Mesodermal cell (in vitro differentiated cells): ENCODE data around the gene NHSL2.

Experiments used
- H3K27ac ChIP-seq: 2 replicates; pipeline ENCODE4 v1.7.0; 2013; ENCODE audit warnings: mild to moderate bottlenecking, low read depth, low read length, moderate library complexity; ENCODE audit not compliant: severe bottlenecking
- H3K36me3 ChIP-seq: 2 replicates; pipeline ENCODE4 v1.7.1; 2013; ENCODE audit warnings: mild to moderate bottlenecking, low read length, moderate library complexity; ENCODE audit not compliant: control insufficient read depth, insufficient read depth
- H3K4me1 ChIP-seq: one replicate; pipeline ENCODE4 v1.7.1; 2013; ENCODE audit warnings: mild to moderate bottlenecking, low read length; ENCODE audit not compliant: insufficient read depth, control insufficient read depth, poor library complexity, severe bottlenecking
- H3K4me3 ChIP-seq: 2 replicates; pipeline ENCODE4 v1.7.0; 2013; ENCODE audit warnings: low read length, control low read depth, mild to moderate bottlenecking; ENCODE audit not compliant: insufficient read depth, poor library complexity, severe bottlenecking; ENCODE audit errors: extremely low read depth
- H3K9me3 ChIP-seq: 2 replicates; pipeline ENCODE4 v1.7.1; 2013; ENCODE audit warnings: mild to moderate bottlenecking, low read length, moderate library complexity; ENCODE audit not compliant: control insufficient read depth
- WGBS, 2 experiments: methylation state at CpG; one replicate each; pipeline ENCODE4 v1.1.5; 2013; ENCODE audit warnings: missing lambda C conversion rate in 2 of 2; ENCODE audit not compliant: insufficient coverage in 2 of 2; 5-methylcytosine and 5-hydroxymethylcytosine counted together

Gene NHSL2

GRCh38 chrX:71906144-71906543 lies 4.5 kb upstream of the NHSL2 start:
- no peaks in the 10 kb centered on the region for H3K9me3 ChIP-seq
- peaks cover 9% of the 10 kb centered on the region for H3K4me1 ChIP-seq
- H3K4me3 ChIP-seq: no peak overlapping the region
- 100% methylated on average over 1 of the region's 5 CpGs; no CpG with 5 or more reads in 1 of the 2 experiments for WGBS, 2 experiments
- H3K27ac ChIP-seq: no peak overlapping the region
- no peaks in the 10 kb centered on the region for H3K36me3 ChIP-seq

- Histone ChIP-seq H3K4me1 (peaks cover 16% of the 10 kb centered on the region), H3K36me3 (peaks cover 6% of the 10 kb centered on the region), H3K27ac (peak overlapping the region; percentile 74), H3K9me3 (no peaks in the 10 kb centered on the region), H3K4me3 (no peak overlapping the region)
- WGBS, 2 experiments: 71 to 89% methylated on average over 1 of the region's 3 CpGs
These were observed 2.3 kb upstream of the NHSL2 start for GRCh38 chrX:71908387-71908786.

GRCh38 chrX:71909956-71910355 lies 689 bp upstream of the NHSL2 start:
- peaks cover 9% of the 10 kb centered on the region for H3K36me3 ChIP-seq

GRCh38 chrX:71910986-71911730 lies 513 bp downstream of the NHSL2 start:
- peak overlapping the region; percentile 54 for H3K4me3 ChIP-seq
- no peaks in the 10 kb centered on the region for H3K9me3 ChIP-seq
- WGBS, 2 experiments: 0% methylated on average over 5 to 14 of the region's 85 CpGs
- peaks cover 9% of the 10 kb centered on the region for H3K36me3 ChIP-seq
- H3K4me1 ChIP-seq: peaks cover 21% of the 10 kb centered on the region
- H3K27ac ChIP-seq: peak overlapping the region; percentile 67

More at GRCh38 chrX:71909956-71910355, 689 bp upstream of the NHSL2 start:
- Histone ChIP-seq H3K4me1 (peaks cover 16% of the 10 kb centered on the region), H3K4me3 (peak overlapping the region; percentile 54), H3K9me3 (no peaks in the 10 kb centered on the region), H3K27ac (peak overlapping the region; percentile 64)
- WGBS, 2 experiments: 5 to 38% methylated on average over 3 to 4 of the region's 8 CpGs

- Histone ChIP-seq H3K27ac (peak overlapping the region; percentile 67), H3K4me3 (peak overlapping the region; percentile 54), H3K9me3 (no peaks in the 10 kb centered on the region), H3K36me3 (peaks cover 9% of the 10 kb centered on the region), H3K4me1 (peaks cover 26% of the 10 kb centered on the region)
- 0% methylated on average over 8 of the region's 29 CpGs; no CpG with 5 or more reads in 1 of the 2 experiments for WGBS, 2 experiments
These were observed 1.0 kb downstream of the NHSL2 start for GRCh38 chrX:71911731-71912050.

- H3K27ac ChIP-seq: no peak overlapping the region
- H3K36me3 ChIP-seq: peaks cover 9% of the 10 kb centered on the region
- H3K4me3 ChIP-seq: peak overlapping the region; percentile 54
- no peaks in the 10 kb centered on the region for H3K9me3 ChIP-seq
- WGBS, 2 experiments: 0% methylated on average over 1 of the region's 7 CpGs
- peaks cover 30% of the 10 kb centered on the region for H3K4me1 ChIP-seq
These were observed 1.5 kb downstream of the NHSL2 start for GRCh38 chrX:71912156-71912555.

- H3K4me3 ChIP-seq: peak overlapping the region; percentile 8
- peaks cover 29% of the 10 kb centered on the region for H3K4me1 ChIP-seq
- no peaks in the 10 kb centered on the region for H3K9me3 ChIP-seq
- no peak overlapping the region for H3K27ac ChIP-seq
- WGBS, 2 experiments: 100% methylated on average over 1 of the region's 6 CpGs; no CpG with 5 or more reads in 1 of the 2 experiments
- H3K36me3 ChIP-seq: peaks cover 9% of the 10 kb centered on the region
These were observed 2.7 kb downstream of the NHSL2 start for GRCh38 chrX:71913156-71913950.

- Histone ChIP-seq H3K9me3 (no peaks in the 10 kb centered on the region), H3K4me1 (peaks cover 54% of the 10 kb centered on the region), H3K4me3 (no peak overlapping the region), H3K36me3 (peaks cover 15% of the 10 kb centered on the region), H3K27ac (peak overlapping the region; percentile 89)
- 43 to 74% methylated on average over 1 to 3 of the region's 9 CpGs for WGBS, 2 experiments
These were observed 7.1 kb downstream of the NHSL2 start for GRCh38 chrX:71917621-71918343.

- WGBS, 2 experiments: 33% methylated on average over 3 of the region's 5 CpGs; no CpG with 5 or more reads in 1 of the 2 experiments
- H3K27ac ChIP-seq: peak overlapping the region; percentile 23
- H3K4me1 ChIP-seq: peaks cover 65% of the 10 kb centered on the region
- no peaks in the 10 kb centered on the region for H3K9me3 ChIP-seq
- peaks cover 6% of the 10 kb centered on the region for H3K36me3 ChIP-seq
- H3K4me3 ChIP-seq: no peak overlapping the region
These were observed 8.8 kb downstream of the NHSL2 start for GRCh38 chrX:71919431-71919830.

GRCh38 chrX:71919886-71920285 lies 9.2 kb downstream of the NHSL2 start:
- H3K27ac ChIP-seq: no peak overlapping the region

More at GRCh38 chrX:71919886-71920285, 9.2 kb downstream of the NHSL2 start:
- H3K36me3 ChIP-seq: peaks cover 6% of the 10 kb centered on the region
- 100% methylated on average over 1 of the region's 4 CpGs; no CpG with 5 or more reads in 1 of the 2 experiments for WGBS, 2 experiments
- no peak overlapping the region for H3K4me3 ChIP-seq
- no peaks in the 10 kb centered on the region for H3K9me3 ChIP-seq
- peaks cover 66% of the 10 kb centered on the region for H3K4me1 ChIP-seq
